Calu3 (cell line): ENCODE data around the gene PRAMEF7. TPM values are rescaled to one million over a fixed set of nuclear protein-coding genes. Genes with fewer than 3 reads are reported as not detected.
"Not testable (repeated sequence)": the region's sequence is repeated elsewhere in the genome, so short reads cannot be mapped to it uniquely, and the experiment has no call there.

ENCODE experiments used
- Bru-seq: library from RNA; stranded (reverse); fragments of 400-500 nt; gene quantifications from one replicate; lab custom pipeline; 2021; lab: Mats Ljungman, UMichigan
- BruChase-seq, 2 experiments: library from RNA; stranded (reverse); fragments of 400-500 nt; gene quantifications; one replicate each; lab custom pipeline; 2021; lab: Mats Ljungman, UMichigan
- BruUV-seq: library from RNA; stranded (reverse); fragments of 400-500 nt; replicated peaks from 2 replicates; lab custom pipeline; 2021; lab: Mats Ljungman, UMichigan
- CTCF ChIA-PET: fragments of 300-600 bp; sonication (Branson Sonifier 250); formaldehyde crosslinking; loops from one replicate; lab custom pipeline; 2022; ENCODE audit warnings: antibody characterized with exemption; lab: Charles Lee
- DNase-seq: peaks from one replicate; pipeline ENCODE4 v3.0.0; 2022
- H3K27ac Mint-ChIP-seq: one replicate; pipeline ENCODE4 v1.8.0; 2022; ENCODE audit warnings: mixed read lengths; ENCODE audit not compliant: unreplicated experiment
- H3K27me3 Mint-ChIP-seq: one replicate; pipeline ENCODE4 v1.8.0; 2022; ENCODE audit warnings: mixed read lengths; ENCODE audit not compliant: unreplicated experiment
- H3K36me3 Mint-ChIP-seq: one replicate; pipeline ENCODE4 v1.8.0; 2022; ENCODE audit warnings: mild to moderate bottlenecking, moderate library complexity, mixed read lengths; ENCODE audit not compliant: insufficient read depth, unreplicated experiment
- H3K4me1 Mint-ChIP-seq: one replicate; pipeline ENCODE4 v1.8.0; 2022; ENCODE audit warnings: mild to moderate bottlenecking, low read depth, mixed read lengths; ENCODE audit not compliant: unreplicated experiment
- H3K4me3 Mint-ChIP-seq: one replicate; pipeline ENCODE4 v1.8.0; 2022; ENCODE audit warnings: mild to moderate bottlenecking, low read depth, moderate library complexity, mixed read lengths; ENCODE audit not compliant: unreplicated experiment
- H3K9me3 Mint-ChIP-seq: one replicate; pipeline ENCODE4 v1.8.0; 2022; ENCODE audit warnings: low read depth, mixed read lengths; ENCODE audit not compliant: unreplicated experiment
- intact Hi-C: fragments of 100-400 bp; cut with micrococcal nuclease; formaldehyde crosslinking; loops from one replicate; pipeline ENCODE4 v1.10.0; 2022; ENCODE audit not compliant: unreplicated experiment
- long read RNA-seq: library from polyadenylated mRNA; stranded (forward); transcript quantifications from one replicate; pipeline ENCODE4 v2.0.0, GENCODE V29; 2022
- total RNA-seq: library from RNA; stranded (reverse); gene quantifications from 2 replicates; pipeline ENCODE4 v1.2.3, GENCODE V29; 2022

The PRAMEF7 gene
- not detected in 2 replicates for total RNA-seq
- Bru-seq, nascent RNA = not detected
- BruChase-seq, experiment 1, labeled RNA remaining after a 6-hour chase = not detected
- BruChase-seq, experiment 2, labeled RNA remaining after a 2-hour chase = not detected
- long read RNA-seq = 0 reads

- DNase-seq, H3K27ac Mint-ChIP-seq, H3K4me3 Mint-ChIP-seq, BruUV-seq, H3K36me3 Mint-ChIP-seq, CTCF ChIA-PET, H3K4me1 Mint-ChIP-seq, H3K27me3 Mint-ChIP-seq, intact Hi-C loops, H3K9me3 Mint-ChIP-seq: not testable (repeated sequence)
Measured at GRCh38 chr1:12916310-12916709, at the start of gene PRAMEF7. PRAMEF7 (plus strand) TSS chr1:12916610; CDS start chr1:12917693, 1,083 bp downstream.

- BruUV-seq, DNase-seq, H3K27ac Mint-ChIP-seq, H3K4me1 Mint-ChIP-seq, H3K36me3 Mint-ChIP-seq, H3K27me3 Mint-ChIP-seq, H3K9me3 Mint-ChIP-seq, CTCF ChIA-PET, intact Hi-C loops, H3K4me3 Mint-ChIP-seq: not testable (repeated sequence)
Measured at GRCh38 chr1:12878453-12878852, 38.0 kb upstream of the PRAMEF7 start.

DNA sequence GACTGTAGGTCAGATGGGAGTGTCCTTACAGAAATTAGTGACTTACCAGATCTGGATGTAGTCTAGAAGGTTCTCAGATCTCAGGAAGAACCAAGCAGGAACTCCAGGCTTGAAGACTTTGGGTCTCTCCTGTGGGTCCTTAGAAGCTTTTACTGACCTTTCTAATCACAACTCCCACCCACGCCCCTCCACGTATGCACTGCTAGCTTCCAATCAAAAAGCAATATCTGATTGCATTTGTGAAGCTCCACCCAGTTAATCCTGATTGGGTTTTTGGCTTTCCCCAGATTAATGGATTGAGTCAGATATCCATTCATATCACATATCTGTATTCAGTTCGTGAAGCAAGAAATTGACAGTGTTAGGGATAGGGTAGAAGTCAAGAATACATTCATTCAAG is 30.3 kb upstream of the PRAMEF7 start, which contains the start of gene PRAMEF4:
Gene PRAMEF4 (minus strand): TSS at position 101 of the 400 bp plus-strand sequence. CDS start 2,807 bp downstream, outside the sequence.
- BruUV-seq, H3K36me3 Mint-ChIP-seq, CTCF ChIA-PET, intact Hi-C loops, H3K4me3 Mint-ChIP-seq, H3K27me3 Mint-ChIP-seq, H3K4me1 Mint-ChIP-seq, H3K9me3 Mint-ChIP-seq, H3K27ac Mint-ChIP-seq, DNase-seq: not testable (repeated sequence)

DNA sequence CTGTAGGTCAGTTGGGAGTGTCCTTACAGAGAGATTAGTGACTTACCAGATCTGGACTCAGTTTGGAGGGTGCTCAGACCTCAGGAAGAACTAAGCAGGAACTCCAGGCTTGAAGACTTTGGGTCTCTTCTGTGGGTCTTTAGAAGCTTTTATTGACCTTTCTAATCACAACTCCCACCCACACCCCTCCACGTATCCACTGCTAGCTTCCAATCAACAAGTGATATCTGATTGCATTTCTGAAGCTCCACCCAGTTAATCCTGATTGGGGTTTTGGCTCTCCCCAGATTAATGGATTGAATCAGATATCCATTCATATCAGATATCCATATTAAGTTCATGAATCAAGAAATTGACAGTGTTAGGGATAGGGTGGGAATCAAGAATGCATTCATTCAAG is 18.2 kb upstream of the PRAMEF7 start, which contains the start of gene PRAMEF10:
Gene PRAMEF10 (minus strand): TSS at position 101 of the 400 bp plus-strand sequence. CDS start 2,423 bp downstream, outside the sequence.
- H3K9me3 Mint-ChIP-seq, H3K4me1 Mint-ChIP-seq, BruUV-seq, H3K4me3 Mint-ChIP-seq, H3K36me3 Mint-ChIP-seq, intact Hi-C loops, H3K27me3 Mint-ChIP-seq, DNase-seq, H3K27ac Mint-ChIP-seq, CTCF ChIA-PET: not testable (repeated sequence)

DNA sequence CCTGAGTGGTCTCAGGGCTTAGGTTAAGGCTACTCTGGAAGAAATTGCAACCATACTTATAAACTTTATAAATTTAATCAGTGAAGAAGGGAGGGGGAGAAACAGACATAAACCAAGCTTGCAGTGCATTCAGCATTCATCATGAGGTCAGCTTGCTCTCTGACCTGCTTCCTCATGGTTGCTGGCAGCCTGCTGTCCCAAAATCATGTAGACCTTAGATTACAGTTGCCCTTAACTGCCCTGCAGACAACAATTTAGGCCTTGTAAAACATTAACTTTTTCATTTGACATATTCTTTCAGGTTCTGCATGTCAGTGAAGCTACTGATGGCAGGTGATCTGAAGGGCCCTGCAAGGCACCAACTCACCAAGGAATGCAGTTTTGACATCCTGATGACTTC is 17.2 kb upstream of the PRAMEF7 start:
- H3K27me3 Mint-ChIP-seq, H3K36me3 Mint-ChIP-seq, BruUV-seq, H3K9me3 Mint-ChIP-seq, H3K4me1 Mint-ChIP-seq, H3K4me3 Mint-ChIP-seq, intact Hi-C loops, DNase-seq, H3K27ac Mint-ChIP-seq, CTCF ChIA-PET: not testable (repeated sequence)

GRCh38 chr1:12903793-12904572 is 12.4 kb upstream of the PRAMEF7 start:
- BruUV-seq, H3K9me3 Mint-ChIP-seq, H3K4me3 Mint-ChIP-seq, intact Hi-C loops, H3K36me3 Mint-ChIP-seq, H3K27me3 Mint-ChIP-seq, H3K27ac Mint-ChIP-seq, CTCF ChIA-PET, H3K4me1 Mint-ChIP-seq, DNase-seq: not testable (repeated sequence)

GRCh38 chr1:12921749-12922148 is 5.3 kb downstream of the PRAMEF7 start:
- DNase-seq, H3K27me3 Mint-ChIP-seq, H3K4me3 Mint-ChIP-seq, H3K4me1 Mint-ChIP-seq, BruUV-seq, intact Hi-C loops, H3K9me3 Mint-ChIP-seq, H3K27ac Mint-ChIP-seq, H3K36me3 Mint-ChIP-seq, CTCF ChIA-PET: not testable (repeated sequence)

DNA sequence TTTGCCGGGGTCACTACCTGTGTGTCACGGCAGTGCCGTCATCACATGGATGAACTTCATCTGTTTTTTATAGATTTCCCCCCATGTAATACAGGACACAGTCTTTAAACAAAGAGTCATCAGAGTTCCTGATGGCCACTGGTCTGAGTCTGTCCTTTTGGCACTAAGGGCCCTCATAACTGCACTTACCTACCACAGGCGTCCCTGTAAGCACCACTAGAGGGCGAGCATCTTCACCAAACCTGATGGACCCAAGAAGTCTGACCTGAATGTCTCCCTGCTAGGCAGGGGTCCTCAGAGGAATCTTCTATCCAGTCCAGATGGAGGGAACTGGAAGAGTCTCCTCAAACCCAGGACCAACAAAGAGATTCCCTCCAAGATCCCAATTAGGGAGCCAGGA is 8.0 kb downstream of the PRAMEF7 start:
- H3K27ac Mint-ChIP-seq, H3K9me3 Mint-ChIP-seq, H3K4me3 Mint-ChIP-seq, H3K27me3 Mint-ChIP-seq, H3K4me1 Mint-ChIP-seq, CTCF ChIA-PET, DNase-seq, intact Hi-C loops, BruUV-seq, H3K36me3 Mint-ChIP-seq: not testable (repeated sequence)

- H3K27me3 Mint-ChIP-seq, H3K4me1 Mint-ChIP-seq, intact Hi-C loops, BruUV-seq, H3K27ac Mint-ChIP-seq, CTCF ChIA-PET, H3K4me3 Mint-ChIP-seq, H3K9me3 Mint-ChIP-seq, H3K36me3 Mint-ChIP-seq, DNase-seq: not testable (repeated sequence)
Measured at GRCh38 chr1:12947480-12947879, 31.1 kb downstream of the PRAMEF7 start, which contains the start of gene PRAMEF6. PRAMEF6 (minus strand) TSS chr1:12947580; CDS start chr1:12942518, 5,062 bp downstream.
